ENCODE measurements around the gene RAB11FIP5.

The RAB11FIP5 gene

DNA sequence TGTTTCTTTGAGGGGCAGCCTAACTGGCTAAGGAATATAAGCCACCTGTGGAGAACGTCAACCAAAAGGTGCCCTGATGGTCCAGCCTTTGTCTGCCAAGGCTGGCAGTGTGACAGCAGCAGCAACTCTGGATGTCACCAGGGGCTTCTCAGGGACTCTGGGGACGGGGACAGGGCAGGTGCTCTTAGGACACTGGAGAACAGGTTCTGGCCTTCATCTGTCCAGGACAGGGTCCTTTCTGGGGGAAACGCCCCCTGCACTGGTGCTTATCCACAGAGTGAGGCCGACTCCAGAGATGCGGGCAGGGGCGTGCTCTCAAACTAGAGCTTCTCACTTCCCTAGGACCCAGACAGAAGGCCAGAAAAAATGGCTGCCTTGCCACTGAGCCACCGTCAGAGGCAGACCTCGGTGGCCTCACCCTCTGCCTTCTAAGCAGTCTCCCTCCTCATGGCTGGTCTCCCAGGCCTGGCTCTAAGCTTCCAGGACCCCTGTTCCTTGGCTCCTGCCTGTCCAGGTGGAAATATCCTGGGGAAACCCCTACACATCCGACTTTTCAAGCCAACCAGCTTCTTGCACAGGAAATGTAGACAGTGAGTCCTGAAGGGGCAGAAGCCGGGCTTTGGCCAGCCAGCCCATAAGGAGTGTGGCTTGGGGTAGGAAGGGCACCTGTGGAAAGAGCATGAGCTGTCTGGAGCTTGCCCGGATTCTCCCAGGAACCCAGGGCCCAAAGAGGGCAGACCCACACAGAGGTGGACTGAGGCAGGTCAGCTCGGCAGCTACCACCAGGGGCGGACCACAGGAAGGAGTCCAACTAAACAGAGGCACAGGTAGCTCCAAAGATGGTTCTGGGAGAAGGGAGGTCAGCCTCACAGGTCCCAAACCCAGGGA lies 30.0 kb downstream of the RAB11FIP5 start:
- DNase-seq = no peak

DNA sequence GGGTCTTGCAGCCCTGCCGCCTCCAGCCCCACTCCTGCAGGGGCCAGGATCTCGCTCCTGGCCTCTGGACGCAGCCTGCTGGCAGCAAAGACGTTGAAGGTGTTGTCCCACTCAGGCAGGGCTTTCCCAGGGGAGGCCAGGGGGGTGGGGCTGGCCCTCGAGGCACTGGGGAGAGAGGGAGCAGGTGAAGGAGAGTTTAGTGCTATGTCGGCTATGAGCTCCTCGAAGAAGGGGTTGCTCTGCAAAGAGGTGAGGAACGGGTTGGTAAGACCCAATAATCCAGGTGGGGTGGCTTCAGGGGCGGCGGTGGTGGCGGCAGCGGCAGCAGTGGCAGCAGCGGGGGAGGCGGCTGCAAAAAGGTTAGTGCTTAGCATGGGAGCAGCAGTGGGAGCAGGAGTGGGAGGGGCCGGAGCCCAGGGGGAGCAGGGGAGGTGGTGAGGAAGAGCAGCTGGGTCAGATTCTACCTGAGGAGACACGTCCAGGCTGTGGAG lies 31.5 kb downstream of the RAB11FIP5 start:
- DNase-seq = no peak

DNA sequence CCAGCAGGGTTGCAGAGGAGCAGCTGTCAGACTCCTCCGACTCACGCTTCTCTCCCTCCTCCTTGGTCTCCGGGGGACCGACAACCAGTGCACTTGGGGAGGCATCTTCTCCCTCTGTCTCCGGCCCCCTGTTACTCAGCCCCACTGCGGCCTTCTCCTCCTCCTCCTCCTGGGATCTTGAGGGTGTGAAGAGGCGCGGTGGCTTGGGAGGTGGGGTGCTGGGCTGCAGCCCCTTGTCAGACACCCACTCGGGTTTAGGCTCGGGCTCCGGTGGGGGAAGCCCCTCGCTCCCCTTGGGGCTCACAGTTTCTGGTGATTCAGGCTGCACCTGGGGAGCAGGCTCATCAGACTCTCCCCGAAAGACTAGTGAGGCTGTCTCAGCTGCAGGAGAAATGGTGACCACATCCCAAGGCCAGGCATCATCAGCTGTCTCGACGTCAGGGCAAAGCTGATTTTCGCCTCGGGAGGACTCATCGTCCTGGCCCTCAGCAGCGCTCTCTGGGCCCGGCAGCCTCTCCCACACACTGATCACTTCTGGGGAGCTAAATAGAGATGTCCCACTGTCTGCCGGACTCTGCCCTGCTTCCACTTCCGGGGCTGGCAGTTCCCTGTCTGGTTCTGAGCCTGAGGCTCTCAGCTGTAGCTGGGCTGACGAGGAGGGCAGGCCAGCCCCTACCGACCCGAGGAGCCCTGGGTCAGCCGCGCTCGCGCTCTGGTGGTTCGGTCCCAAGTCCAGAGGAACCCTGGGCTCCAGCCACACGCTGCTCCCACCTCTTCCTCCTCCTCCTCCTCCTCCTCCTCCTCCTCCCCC lies 32.2 kb downstream of the RAB11FIP5 start:
- DNase-seq = no peak

DNA sequence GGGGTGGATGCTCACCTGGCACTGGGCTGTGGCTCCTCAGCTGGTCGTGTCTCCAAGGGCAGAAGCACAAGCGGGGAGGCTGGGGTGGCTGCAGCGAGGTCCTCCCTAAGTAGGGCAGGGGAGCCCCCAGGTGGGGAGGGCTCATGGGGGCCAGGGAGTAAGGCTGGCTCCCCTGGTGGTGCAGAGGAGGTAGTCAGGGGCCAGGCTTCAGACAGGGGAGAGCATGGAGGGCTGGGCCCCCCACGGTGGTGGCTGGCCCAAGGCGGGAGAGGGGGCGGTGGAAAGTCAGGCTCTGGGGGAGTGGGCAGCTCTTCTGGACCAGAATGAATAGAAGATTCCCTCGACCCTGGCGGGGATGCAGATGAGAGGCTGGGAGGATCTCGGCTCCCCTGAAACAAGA lies 33.1 kb downstream of the RAB11FIP5 start:
- no peak for DNase-seq

DNA sequence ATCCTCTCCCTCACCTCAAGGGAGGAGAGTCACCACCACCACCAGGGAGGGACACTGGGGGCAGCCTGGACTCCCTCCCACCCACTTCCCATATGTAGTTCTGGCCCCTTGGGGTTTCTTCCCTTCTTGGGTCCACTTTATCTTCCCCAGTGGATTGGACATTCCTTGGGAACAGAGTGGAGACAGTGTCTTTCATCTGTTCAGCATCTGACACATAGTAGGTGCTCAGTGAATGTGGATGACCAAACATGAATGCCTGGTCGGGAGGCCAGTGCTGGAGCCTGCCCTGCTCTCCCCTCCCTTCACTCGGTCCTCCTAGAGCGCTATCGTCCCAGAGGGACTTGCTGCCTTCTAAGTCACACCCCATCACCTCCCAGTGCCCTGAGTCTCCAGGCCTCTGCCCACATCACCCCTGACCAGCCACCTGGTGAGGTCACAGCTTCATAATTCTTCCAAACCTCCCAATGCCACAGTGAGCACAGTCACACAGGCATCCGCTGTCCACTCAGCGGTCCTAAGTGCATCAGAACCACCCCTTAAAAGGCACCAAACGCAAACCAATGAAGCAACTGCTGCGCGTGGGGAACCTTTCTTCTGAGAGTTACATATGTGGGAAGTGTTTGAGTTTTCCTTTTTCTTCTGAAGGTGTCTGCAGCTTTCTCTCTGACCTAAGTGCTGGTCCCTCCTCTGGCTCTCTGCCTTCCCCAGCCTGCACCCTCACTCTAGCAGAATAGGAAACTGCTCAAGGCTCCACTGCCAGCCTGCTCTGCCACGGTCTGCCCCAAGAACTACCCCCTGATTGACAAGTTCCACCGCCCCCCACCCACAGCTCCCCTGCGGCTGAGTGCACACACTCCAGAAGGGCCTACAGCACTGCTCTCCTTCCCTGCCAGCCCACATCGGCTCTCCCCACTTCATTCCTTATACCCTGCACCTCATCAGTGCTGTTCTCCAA lies 34.0 kb downstream of the RAB11FIP5 start:
- DNase-seq = no peak

DNA sequence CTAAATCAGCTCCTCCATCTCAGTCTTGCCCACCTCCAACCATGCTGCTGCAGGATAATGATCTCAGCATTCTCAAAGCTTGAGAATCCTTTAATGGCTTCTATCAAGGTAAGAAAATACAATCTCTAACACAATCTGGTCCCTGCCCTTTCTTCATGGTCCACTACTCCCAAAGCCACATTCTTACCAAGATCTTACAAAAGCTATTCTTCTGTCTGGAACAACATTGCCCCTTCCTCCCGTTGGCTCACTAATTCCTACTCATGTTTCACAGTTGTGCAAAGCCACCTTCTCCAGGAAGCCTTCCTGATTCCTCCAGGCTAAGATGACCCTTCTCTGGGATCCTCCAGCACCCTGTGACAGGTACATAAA lies 35.3 kb downstream of the RAB11FIP5 start:
- no peak for DNase-seq

DNA sequence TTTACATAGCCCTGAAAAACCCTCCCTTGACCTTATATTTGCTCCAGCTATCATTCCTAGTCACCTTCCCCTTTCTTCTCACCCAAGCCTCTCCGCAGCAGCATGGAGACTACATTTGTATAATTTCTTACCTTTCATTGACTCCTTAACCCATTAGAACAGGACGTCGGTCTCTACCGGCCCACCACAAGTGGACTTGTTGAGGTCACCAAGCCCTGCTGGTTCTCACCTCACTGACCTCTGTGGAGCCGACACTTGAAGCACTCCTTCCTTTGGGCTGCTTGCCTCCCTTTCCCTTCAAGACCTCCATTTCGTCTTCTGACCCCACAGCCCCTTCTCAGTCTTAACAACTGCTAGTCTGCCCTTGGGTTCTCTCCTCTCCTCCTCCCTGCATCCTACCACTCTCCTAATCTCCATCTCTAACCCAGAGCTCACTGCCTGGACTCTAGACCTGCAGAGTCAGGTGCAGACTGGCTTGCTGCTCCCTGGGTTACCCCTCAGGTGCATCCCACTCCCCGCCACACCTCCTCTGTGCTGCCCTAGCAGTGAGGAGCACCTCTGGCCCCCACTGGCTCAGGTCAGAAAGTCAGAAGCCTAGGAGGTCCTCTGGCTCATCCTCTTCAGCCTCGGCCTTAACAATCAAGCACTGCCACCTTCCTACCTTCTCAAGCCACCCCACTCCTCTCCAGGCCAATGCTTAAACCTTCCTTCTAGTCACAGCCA lies 35.9 kb downstream of the RAB11FIP5 start:
- no peak for DNase-seq

DNA sequence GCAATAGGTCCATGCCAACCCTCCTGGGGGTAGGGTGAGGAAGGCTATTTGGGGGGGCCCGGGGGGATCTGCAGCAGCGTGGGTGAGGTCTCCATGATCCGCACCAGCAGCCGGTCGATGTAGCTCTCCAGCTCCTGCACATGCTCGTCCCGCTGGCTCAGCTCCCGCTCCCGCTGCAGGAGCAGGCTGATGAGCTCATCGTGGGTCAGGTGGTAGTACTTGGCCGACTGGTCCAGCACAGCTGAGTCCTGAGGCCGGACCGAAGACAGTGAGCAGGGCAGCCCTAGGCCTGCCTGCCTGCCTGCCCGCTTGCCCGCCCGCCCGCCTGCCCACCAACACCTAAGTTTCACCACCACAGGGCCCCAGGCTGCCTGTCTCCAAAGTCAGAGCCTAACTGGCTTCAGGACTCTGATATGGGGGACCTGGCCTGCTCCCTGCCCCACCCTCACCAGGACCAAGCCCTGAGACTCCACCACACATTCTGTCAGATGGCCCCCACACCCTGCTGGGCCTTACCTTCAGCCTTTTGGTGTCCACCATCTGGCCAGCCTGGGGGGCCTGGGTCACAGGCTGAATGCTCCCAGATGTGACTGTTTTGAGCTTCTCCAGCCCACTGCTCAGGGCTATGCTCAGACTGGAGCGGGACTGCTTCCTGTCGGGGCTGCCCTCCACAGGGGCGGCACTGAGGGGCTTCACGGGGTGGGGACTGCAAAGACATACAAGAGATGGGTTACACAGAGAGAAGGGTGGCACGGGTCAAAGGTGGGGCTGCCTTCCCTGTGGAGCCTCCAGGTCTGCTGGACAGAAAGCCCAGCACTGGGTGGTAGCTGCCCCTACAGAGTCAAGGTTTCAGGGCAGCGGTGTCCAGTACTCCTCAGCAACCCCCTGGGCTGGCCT lies 37.0 kb downstream of the RAB11FIP5 start:
- no peak for DNase-seq

DNA sequence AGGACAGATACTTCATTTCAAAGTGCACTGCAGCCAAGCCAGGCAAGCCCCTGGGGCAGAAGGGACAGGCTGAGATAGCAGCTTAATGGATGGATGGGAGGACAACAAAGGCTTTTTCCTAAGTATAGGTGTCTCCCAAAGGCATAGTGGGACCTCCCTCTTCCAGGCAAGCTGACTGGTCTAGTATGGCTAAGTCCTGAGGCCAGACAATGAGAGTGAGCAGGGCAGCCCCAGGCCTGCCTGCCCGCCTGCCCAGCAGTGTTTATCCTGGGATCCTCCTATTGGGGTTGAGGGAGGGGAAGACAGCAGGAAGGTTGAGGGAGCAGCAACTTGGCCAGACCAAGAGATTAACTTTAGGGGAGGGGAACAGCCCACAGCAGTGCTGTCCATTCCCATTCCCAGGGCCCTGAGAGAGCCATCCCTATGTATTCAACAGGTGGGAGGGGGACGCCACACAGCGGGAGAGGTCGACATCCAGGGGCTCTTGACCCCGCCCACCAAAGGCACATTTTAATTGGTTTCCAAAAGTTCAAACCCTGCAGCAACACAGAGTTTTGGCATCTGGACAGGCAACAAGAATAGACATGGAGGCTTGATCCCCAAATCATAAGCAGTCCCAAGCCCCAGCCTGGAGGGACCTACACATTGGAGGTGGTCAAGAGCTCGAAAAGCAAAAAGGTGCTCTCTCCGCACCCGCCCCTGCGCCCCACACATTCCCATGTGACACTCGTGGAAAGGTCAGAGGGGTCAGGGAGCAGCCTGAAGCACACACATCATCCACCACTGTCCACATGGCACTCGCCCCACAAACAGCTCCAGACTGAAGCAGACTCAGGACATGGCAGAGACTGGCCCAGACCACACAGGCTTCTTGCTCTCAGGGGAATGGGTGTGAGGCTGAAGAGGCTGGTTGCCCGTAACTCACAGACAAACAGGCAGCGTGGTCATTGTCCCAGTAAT lies 38.4 kb downstream of the RAB11FIP5 start:
- DNase-seq = no peak

DNA sequence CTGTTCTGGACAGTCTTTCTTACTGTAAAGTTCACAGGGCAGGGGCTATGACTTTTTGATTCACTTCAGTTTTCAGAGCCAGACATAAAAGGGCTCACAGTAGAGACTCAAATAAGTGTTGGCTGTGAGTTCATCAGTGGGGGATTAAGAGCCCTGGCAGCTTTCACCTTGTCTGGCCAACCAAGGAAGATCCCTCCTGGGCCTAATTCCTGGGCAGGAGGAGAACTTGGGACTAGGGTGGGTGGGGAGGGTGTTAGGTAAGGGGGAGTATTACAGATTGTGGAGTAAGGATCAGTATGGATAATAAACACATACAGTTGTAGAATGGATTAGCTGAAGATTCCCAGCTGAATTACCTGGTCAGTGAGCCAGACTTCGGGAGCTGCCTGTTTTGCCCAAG lies 40.3 kb downstream of the RAB11FIP5 start:
- no peak for DNase-seq

DNA sequence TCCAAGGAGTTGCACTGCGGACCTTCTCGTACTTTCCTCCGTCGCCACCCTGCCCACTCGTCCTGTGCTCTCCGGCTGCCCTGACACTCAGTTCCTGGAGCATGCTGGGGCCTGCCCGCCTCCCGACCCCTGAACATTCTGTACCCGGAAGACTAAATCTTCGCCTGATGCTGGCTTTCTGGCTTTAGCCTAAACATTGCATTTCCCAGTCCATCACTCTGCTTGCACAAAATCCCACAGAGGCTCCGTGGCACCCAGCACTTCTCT lies 40.7 kb downstream of the RAB11FIP5 start:
- DNase-seq = no peak

DNA sequence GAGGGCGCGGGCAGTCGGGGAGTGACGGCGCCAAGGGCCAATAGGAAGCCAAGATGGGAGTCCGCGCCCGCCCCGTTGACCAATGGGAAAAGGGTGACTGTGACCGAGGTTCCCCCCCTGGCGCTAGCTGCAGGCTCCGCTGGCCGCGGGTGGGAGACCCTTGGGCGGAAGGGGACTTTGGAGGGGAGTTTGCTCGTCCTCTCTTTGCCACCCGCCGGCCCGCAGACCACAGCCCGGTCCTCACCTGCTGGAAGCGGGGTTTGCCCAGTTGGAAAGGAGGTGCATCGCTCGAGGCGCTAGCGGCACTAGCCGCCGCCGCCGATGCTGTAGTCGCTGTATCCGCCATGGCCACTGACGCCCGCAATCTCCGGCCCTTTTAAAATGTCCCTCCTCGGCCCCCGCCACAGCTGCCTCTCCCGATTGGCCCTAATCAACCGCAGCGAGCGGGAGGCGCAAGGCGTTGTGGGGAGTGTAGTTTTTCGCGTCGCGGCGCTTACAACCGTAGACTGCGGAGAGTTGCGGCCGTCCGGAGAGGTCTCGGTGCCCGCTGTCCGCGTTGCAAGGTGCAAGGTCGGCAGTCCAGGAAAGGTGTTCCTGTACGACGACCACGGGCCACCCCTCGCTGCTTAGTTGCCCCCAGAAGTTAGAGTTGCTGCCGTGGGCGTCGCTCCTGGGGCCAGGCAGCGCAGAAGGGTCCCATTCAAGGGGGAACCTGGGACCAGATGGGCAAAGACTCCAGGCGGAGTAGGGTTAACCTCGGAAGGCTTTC lies 41.2 kb downstream of the RAB11FIP5 start, which contains the start of gene SFXN5:
Gene SFXN5, minus strand, starts transcription at position 353 of the 769 bp plus-strand sequence. Its CDS starts 7 bp downstream, at position 346.
- DNase-seq = peak; percentile 90

DNA sequence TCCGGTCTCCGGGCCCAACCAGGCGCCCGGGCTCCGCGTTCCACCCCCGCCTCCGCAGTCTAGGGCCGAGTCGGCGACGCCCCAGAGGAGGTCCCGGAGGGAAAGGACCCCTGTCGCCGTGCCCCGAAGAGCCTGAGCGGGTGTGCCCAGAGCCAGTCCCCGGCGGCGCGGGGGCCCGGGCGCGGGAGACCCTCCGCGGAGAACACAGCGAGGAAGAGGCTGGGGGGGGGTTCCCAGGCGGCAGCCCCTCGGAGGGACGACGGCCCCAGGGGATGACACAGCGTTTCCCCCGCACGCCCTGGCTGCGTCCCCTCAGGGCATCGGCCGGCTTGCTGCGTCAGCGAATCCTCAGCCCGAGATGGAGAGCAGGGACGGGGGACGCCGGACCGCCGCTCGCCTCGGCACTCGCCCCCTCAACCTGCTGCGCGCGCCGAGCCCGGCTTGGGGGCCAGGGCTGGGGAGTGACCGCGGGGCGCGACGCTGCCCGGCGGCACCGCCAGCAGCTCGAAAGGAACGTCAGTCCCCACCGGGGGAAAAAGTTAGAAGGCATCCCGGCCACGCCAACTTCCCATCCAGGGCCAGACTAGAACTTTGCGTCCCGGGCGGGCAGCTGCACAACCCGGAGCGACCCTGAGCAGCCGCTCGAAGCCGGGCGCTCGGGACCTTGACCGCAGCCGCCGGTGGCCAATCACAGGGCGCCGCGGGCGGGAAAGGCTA lies 41.9 kb downstream of the RAB11FIP5 start:
- peak; percentile 47 for DNase-seq

DNA sequence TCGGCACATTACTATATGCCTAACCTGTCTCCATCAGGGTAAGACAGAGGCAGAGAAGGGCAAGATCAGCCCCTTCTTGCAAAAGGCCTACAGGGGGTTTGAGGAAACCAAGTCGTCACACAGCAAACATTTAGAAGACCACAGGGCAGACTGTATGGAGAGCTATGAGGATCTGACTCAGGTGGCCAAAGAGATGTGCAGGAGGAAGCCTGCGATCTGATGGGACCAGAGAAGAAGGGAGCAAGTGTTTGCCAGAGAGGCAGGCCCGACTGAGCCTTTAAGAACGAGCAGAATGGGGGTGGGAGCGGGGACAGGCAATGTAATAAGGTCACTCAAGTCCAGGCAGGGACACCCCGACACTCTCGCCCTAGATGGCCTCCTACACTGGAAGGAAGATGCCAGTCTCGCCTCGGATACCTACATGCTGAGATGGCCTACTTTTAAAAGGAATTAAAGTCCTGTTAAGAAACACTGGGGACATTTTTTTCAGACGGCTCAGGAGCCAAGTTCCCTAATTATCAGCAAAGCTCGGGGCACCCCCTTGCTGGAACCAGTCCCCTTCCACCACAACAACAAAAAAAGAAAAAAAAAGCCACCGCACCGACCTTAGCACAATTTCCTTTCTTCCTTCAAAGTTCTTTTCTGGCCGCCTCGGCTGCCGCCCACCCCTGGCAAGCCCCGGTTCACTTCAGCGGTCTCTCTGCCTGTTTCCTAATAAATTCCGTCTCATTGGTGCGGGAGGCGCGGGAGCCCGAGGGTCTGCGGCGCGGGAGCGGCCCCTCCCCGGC lies 42.7 kb downstream of the RAB11FIP5 start:
- no peak for DNase-seq

DNA sequence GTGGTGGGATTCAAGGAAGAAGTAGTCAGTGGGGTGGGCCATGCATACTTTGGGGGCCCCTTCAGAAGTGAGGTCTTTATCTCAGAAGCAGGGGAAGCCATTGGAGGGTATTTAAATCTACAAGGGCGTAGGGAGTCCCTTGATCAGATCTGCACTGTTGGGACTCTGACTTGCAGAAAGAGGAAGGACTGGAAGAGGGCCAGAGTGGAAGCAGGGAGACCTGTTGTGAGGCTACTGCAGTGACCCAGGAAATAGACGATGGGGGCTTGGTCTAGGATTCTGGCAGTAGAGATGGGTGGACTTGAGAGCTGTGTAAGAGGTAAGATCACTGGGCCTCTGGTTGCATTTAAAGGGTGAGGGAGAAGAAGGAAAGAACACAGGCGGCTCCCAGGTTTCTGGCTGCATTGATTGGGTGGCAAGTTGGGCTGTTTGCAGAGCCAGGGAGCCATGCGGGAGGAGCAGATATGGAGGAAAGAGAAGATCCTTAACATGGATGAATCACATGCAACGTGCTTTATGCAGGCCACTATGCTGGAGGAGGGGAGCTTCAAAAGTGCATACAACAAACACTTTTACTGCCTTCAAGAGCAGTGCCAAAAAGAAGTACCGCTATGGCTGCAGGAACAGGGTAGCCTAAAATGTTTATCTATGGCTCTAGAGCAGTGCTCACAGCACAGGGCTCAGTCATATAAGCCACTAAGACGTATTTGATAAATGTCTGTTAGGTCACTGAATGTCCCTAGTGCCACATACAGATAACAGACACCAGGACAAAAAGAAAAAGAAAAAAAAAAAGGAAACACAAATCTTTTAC lies 43.5 kb downstream of the RAB11FIP5 start:
- DNase-seq = no peak

DNA sequence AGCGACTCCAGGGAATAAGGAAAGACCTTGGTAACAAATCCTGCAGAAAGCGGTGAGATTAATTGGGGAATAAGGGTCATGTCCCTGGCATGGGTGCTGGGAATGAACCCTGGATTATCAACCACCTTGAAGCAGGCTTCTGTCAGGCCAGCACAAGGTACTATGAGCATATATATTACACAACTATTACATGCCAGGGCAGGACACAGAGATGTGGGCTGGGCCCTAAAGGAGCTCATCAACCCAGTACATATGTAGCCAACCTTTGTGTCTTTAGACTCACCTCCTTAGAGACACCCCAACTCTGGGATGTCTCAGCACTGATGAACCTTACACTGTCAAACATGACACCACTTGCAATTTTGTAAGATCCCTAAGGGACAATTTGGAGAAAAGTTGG lies 44.6 kb downstream of the RAB11FIP5 start:
- DNase-seq = no peak

DNA sequence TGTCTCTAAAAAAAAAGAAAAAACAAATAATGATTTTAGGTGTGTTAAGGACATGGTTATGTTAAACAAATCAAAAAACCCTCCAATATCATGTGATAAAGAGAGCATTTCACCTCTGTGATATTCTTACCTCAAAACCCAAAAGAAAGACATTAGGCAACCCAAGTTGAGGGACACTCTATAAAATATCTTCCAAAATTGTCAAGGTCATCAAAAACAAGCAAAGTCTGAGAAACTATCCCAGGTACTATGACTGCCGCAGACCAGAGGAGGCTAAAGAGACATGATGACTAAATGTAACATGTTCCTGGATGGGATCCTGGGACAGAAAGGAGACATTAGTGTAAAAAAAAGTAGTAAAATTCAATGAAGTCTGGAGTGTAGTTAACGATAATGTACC lies 45.7 kb downstream of the RAB11FIP5 start:
- no peak for DNase-seq
